Common myeloid progenitor, CD34-positive (primary cell): ENCODE results near the gene DPM2.

Experiments used
- CTCF ChIA-PET: fragments of 350-600 bp; sonication (Branson Sonifier 250); formaldehyde crosslinking; loops from one replicate; lab custom pipeline; 2021; ENCODE audit warnings: antibody characterized with exemption; lab: Charles Lee
- POLR2A ChIA-PET: fragments of 350-600 bp; sonication (Branson Sonifier 250); formaldehyde crosslinking; loops from one replicate; lab custom pipeline; 2021; ENCODE audit warnings: antibody characterized with exemption; lab: Charles Lee
- DNase-seq, 3 donors: peaks; one replicate each; pipeline versions ENCODE4 v3.0.0 to v3.0.0-alpha.2; 2013
- H3K27ac ChIP-seq, 2 experiments: 1 replicate in 1 of 2; 2 replicates in 1 of 2; pipeline ENCODE4 v1.7.0; 2013; ENCODE audit warnings: inconsistent platforms in 2 of 2, low read length in 2 of 2, mild to moderate bottlenecking in 2 of 2, low read depth in 1 of 2, moderate library complexity in 1 of 2; ENCODE audit not compliant: severe bottlenecking in 2 of 2, insufficient read depth in 1 of 2, poor library complexity in 1 of 2
- H3K27me3 ChIP-seq, 5 experiments: replicated peaks in 2 of 5; 1 replicate in 3 of 5; 2 replicates in 2 of 5; pipeline versions ENCODE4 v1.6.1 to v1.7.0; 2013; ENCODE audit warnings: low read length in 4 of 5, mild to moderate bottlenecking in 2 of 5, moderate library complexity in 2 of 5, inconsistent platforms in 1 of 5; ENCODE audit not compliant: insufficient read depth in 5 of 5, control insufficient read depth in 4 of 5
- H3K36me3 ChIP-seq, 4 experiments: 1 replicate in 2 of 4; 2 replicates in 2 of 4; pipeline versions ENCODE4 v1.6.1 to v1.7.0; 2013; ENCODE audit warnings: low read length in 3 of 4, control low read depth in 1 of 4, mild to moderate bottlenecking in 1 of 4; ENCODE audit not compliant: control insufficient read depth in 4 of 4, insufficient read depth in 4 of 4
- H3K4me1 ChIP-seq, 4 experiments: 1 replicate in 3 of 4; 2 replicates in 1 of 4; pipeline versions ENCODE4 v1.6.1 to v1.7.1; 2013; ENCODE audit warnings: low read length in 3 of 4, mild to moderate bottlenecking in 3 of 4, control low read depth in 1 of 4, inconsistent platforms in 1 of 4, moderate library complexity in 1 of 4; ENCODE audit not compliant: control insufficient read depth in 4 of 4, insufficient read depth in 4 of 4; ENCODE audit errors: control extremely low read depth in 1 of 4
- H3K4me3 ChIP-seq, 7 experiments: 1 replicate in 4 of 7; 2 replicates in 3 of 7; pipeline versions ENCODE4 v1.5.1 to v1.7.0; 2013; ENCODE audit warnings: mild to moderate bottlenecking in 7 of 7, low read length in 6 of 7, moderate library complexity in 6 of 7, inconsistent platforms in 2 of 7, low read depth in 2 of 7, control low read depth in 1 of 7; ENCODE audit not compliant: insufficient read depth in 4 of 7, control insufficient read depth in 1 of 7; ENCODE audit errors: extremely low read depth in 1 of 7
- H3K9me3 ChIP-seq, 5 experiments: 1 replicate in 4 of 5; 2 replicates in 1 of 5; pipeline versions ENCODE4 v1.6.1 to v1.7.1; 2013; ENCODE audit warnings: low read length in 4 of 5, mild to moderate bottlenecking in 2 of 5, inconsistent platforms in 1 of 5, low read depth in 1 of 5, moderate library complexity in 1 of 5; ENCODE audit not compliant: control insufficient read depth in 4 of 5, insufficient read depth in 2 of 5; ENCODE audit errors: control extremely low read depth in 1 of 5
- WGBS: methylation state at CpG from one replicate; pipeline ENCODE4 v1.1.5; 2013; ENCODE audit not compliant: insufficient coverage; 5-methylcytosine and 5-hydroxymethylcytosine counted together

The DPM2 gene

DNA sequence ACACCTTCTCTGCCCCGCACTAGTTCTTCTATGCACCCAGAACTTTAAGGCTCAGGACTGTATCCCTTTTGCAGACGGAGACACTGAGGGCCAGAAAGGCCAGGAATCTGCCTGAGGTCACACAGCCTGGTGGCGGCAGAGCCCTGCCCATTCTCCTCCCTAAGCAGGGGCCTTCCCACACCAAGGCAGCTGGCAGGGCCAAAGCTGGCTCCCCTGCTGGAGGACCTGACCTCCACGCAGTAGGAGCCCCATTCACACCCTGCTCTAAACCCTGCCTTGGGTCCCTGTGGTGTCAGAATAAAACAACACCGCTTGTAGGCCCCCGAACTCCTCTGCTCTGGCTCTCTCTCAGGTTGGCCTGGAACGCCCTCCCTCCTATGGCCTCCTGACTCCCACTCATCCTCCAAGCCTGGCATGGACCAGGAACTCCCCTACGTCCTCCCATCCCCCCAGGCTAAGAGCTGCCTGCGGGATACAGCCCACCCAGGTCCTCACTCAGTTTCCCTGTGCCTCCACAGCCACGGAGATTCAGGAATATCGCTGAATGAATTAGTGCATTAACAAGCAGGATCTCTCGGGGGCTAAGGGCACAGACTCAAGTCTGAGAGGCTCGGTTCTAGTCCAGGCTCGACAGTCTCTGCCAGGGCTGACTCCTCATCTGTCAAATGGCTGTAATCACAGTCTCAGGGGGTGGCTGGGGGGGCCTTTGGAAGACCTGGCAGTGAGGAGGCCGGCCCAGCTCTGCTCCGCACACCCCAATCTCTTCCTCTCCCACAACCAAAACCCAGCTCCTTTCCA lies 41.1 kb downstream of the DPM2 start:
- Histone ChIP-seq H3K27me3 (no peaks in the 10 kb centered on the region), H3K4me1 (peaks cover 0 to 32% (median 24%) of the 10 kb centered on the region in 4 experiments), H3K9me3 (peaks cover 0 to 33% (median 23%) of the 10 kb centered on the region in 5 experiments), H3K27ac (no peak overlapping the region), H3K36me3 (peaks cover 25 to 51% (median 45%) of the 10 kb centered on the region in 4 experiments), H3K4me3 (peak overlapping the region in 1 of 7 experiments; percentile 34)
- CTCF ChIA-PET = interaction anchor here (0.7 to 1.4 kb wide), 7 partner anchors 9 to 27 kb away, joined by 3 to 5 read pairs (median 4); partner anchors contain the start of gene ST6GALNAC4
- POLR2A ChIA-PET = interaction anchor here (1.0 to 3.1 kb wide), 2 partner anchors 14 to 20 kb away, joined by 5 to 15 read pairs; partner anchors contain the start of gene ST6GALNAC4
- WGBS = 93% methylated on average over 14 of the region's 16 CpGs
- DNase-seq = no peak

DNA sequence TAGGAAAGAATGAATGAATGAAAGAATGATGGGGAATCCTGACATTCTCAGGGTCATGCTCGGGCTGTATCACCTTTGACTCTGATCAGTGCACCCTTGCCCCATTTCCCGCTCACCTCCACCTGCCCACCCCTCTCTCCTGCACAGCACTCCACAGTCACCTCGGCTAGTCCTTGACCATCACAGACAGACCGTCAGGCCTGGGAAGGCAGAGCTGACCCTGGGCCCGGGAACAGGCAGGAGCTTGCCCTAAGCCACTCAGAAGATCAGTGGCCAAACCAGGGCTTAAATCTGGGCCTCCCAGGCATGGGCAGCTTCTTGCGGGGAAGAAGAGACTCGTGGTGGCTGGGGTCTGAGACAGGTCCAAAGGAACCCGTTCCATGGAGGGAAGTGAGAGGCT lies 41.8 kb downstream of the DPM2 start:
- no peak for DNase-seq
- Histone ChIP-seq H3K4me1 (peaks cover 0 to 32% (median 24%) of the 10 kb centered on the region in 4 experiments), H3K9me3 (peaks cover 0 to 33% (median 23%) of the 10 kb centered on the region in 5 experiments), H3K27me3 (no peaks in the 10 kb centered on the region), H3K4me3 (no peak overlapping the region), H3K36me3 (peaks cover 29 to 57% (median 47%) of the 10 kb centered on the region in 4 experiments), H3K27ac (no peak overlapping the region)
- CTCF ChIA-PET = no interaction called here
- 97% methylated on average over 8 of the region's 8 CpGs for WGBS
- POLR2A ChIA-PET = no interaction called here

DNA sequence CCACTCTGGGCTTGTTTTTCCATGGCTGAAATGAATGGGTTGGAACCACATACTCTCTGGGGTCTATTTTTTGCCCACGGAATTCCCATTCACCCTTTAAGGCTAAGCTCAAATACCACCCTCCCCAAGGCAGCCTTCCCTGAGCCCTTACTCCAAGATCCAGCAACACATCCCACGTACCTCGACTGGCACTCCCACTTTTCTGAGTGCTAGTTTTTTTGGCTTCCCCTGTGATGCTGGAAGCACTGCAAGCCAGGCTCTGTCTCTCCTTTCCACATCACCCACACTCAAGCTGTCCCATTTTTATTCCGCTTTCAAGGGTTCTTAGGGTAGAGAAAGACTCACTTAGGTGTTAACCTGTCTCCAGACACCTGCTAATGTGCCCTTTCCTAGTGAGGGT lies 44.3 kb downstream of the DPM2 start:
- ChIA-PET POLR2A (no interaction called here), CTCF (interaction anchor here (1.2 kb wide), 1 partner anchor 24 kb away, joined by 5 read pairs; the partner anchor contains the start of gene ST6GALNAC4)
- no peak overlapping the region for H3K27ac ChIP-seq
- no peak for DNase-seq
- peaks cover 29 to 71% (median 52%) of the 10 kb centered on the region in 4 experiments for H3K36me3 ChIP-seq
- H3K4me1 ChIP-seq = peaks cover 0 to 17% (median 11%) of the 10 kb centered on the region in 4 experiments
- no peaks in the 10 kb centered on the region for H3K27me3 ChIP-seq
- WGBS = 95% methylated on average over 4 of the region's 4 CpGs
- no peak overlapping the region for H3K4me3 ChIP-seq
- peaks cover 0 to 33% (median 23%) of the 10 kb centered on the region in 5 experiments for H3K9me3 ChIP-seq

GRCh38 chr9:127892831-127893230 lies 44.8 kb downstream of the DPM2 start:
- POLR2A ChIA-PET = no interaction called here
- CTCF ChIA-PET = interaction anchor here (1.2 kb wide), 1 partner anchor 24 kb away, joined by 5 read pairs; the partner anchor contains the start of gene ST6GALNAC4
- WGBS = 100% methylated on average over 6 of the region's 6 CpGs
- peaks cover 0 to 14% (median 8%) of the 10 kb centered on the region in 4 experiments for H3K4me1 ChIP-seq
- peaks cover 29 to 73% (median 52%) of the 10 kb centered on the region in 4 experiments for H3K36me3 ChIP-seq
- peaks cover 0 to 33% (median 23%) of the 10 kb centered on the region in 5 experiments for H3K9me3 ChIP-seq
- H3K4me3 ChIP-seq = no peak overlapping the region
- DNase-seq = no peak
- no peaks in the 10 kb centered on the region for H3K27me3 ChIP-seq
- H3K27ac ChIP-seq = no peak overlapping the region

DNA sequence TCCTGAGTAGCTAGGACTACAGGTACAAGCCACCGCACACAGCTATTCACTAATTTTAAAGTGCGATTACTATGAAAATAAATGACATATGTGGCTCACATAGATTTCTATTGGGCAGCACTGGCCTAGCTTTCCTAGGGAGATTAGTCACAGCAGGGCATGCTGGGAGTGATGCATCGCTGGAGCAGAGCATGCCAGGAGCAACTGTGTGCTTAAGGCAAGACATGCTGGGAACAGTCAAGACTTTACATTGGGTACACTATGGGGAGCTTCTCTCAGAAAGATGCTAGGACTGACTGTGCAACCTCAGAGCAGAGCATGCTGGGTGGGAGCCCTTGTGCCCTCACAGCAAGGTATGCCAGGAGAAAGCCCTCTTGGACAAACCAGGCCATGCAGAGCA lies 47.6 kb downstream of the DPM2 start:
- Histone ChIP-seq H3K36me3 (peaks cover 24 to 73% (median 53%) of the 10 kb centered on the region in 4 experiments), H3K9me3 (peaks cover 0 to 27% (median 20%) of the 10 kb centered on the region in 5 experiments), H3K4me1 (peaks cover 4 to 15% (median 11%) of the 10 kb centered on the region in 4 experiments), H3K4me3 (no peak overlapping the region), H3K27ac (no peak overlapping the region), H3K27me3 (no peaks in the 10 kb centered on the region)
- ChIA-PET CTCF (interaction anchor here (1.0 to 1.7 kb wide), 7 partner anchors 8 to 29 kb away, joined by 3 to 8 read pairs (median 4); no protein-coding TSS in a partner anchor), POLR2A (no interaction called here)
- no peak for DNase-seq
- 92% methylated on average over 2 of the region's 3 CpGs for WGBS

DNA sequence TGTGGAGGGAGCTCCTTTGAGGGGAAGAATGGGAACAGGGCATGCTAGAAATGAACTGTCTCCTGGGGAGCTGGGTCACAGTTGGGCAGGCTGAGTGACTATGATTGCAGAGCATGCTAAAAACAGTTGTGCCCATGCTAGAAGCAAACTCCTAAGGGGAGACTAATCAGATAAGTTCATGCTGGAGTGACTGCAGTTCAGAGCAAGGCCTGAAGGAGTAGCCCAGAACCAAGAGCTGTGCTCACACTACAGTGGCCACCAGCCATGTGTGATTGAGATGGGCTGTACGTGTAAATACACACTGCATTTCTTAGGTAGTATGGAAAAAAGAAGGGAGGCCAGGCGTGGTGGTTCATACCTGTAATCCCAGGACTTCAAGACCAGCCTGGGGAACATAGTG lies 49.9 kb downstream of the DPM2 start:
- ChIA-PET POLR2A (no interaction called here), CTCF (interaction anchor here (0.9 to 1.6 kb wide), 4 partner anchors 9 to 153 kb away, joined by 3 to 6 read pairs (median 4); partner anchors contain the start of gene TOR2A)
- no peak overlapping the region for H3K27ac ChIP-seq
- peaks cover 4 to 38% (median 33%) of the 10 kb centered on the region in 4 experiments for H3K4me1 ChIP-seq
- 100% methylated on average over 2 of the region's 2 CpGs for WGBS
- peaks cover 0 to 4% (median 1%) of the 10 kb centered on the region in 5 experiments for H3K9me3 ChIP-seq
- no peak overlapping the region for H3K4me3 ChIP-seq
- DNase-seq = peak in 2 of 3 donors; percentile 54 to 61
- H3K36me3 ChIP-seq = peaks cover 10 to 57% (median 31%) of the 10 kb centered on the region in 4 experiments
- H3K27me3 ChIP-seq = no peaks in the 10 kb centered on the region
